GM12801 (cell line): ENCODE results near the gene TCERG1L.

Experiments
- TF ChIP-seq, protein P1 (sequence below): IDR thresholded peaks from one replicate; pipeline ENCODE4 v1.5.1; 2011; ENCODE audit warnings: control low read depth; ENCODE audit not compliant: insufficient read length; ENCODE audit errors: extremely low read depth

The TCERG1L gene

DNA sequence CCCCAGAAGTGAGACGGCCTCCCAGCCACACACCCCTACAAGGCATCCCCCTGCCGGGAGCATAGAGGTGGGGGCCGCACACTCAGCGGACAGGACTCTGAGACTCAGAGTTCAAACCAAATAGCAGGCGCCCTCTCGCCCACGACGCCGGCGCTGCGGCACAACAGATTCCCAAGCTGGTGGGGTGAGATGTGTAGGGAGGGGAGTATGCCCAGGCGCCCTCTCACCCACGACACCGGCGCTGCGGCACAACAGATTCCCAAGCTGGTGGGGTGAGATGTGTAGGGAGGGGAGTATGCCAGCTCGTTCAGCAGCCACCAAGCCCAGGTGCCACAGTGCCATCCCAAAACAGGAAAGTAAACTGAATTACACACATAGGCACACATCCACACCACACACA, 64.7 kb downstream of the TCERG1L start:
- TF ChIP-seq, protein P1, sequence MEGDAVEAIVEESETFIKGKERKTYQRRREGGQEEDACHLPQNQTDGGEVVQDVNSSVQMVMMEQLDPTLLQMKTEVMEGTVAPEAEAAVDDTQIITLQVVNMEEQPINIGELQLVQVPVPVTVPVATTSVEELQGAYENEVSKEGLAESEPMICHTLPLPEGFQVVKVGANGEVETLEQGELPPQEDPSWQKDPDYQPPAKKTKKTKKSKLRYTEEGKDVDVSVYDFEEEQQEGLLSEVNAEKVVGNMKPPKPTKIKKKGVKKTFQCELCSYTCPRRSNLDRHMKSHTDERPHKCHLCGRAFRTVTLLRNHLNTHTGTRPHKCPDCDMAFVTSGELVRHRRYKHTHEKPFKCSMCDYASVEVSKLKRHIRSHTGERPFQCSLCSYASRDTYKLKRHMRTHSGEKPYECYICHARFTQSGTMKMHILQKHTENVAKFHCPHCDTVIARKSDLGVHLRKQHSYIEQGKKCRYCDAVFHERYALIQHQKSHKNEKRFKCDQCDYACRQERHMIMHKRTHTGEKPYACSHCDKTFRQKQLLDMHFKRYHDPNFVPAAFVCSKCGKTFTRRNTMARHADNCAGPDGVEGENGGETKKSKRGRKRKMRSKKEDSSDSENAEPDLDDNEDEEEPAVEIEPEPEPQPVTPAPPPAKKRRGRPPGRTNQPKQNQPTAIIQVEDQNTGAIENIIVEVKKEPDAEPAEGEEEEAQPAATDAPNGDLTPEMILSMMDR, result no peak

DNA sequence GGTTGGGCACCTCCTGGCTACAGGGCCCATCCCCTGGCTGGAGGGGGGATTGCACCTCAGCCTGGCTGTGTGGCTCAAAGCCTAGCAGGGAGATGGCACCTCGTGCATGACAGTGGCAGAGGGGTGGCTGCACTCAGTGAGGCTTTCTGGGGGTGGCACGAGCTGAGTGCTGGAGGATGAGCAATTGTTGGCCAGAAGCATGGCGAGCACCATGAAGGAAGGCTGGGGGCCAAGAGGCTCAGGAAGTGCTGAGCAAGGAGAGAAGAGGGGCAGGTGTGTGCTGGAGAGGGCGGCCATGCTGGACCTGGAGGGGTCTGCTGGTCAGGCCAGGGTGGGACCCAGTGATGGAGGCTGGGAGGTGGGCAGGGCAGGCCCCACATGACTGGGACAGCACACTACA, 65.4 kb downstream of the TCERG1L start:
- TF ChIP-seq, protein P1, result no peak

DNA sequence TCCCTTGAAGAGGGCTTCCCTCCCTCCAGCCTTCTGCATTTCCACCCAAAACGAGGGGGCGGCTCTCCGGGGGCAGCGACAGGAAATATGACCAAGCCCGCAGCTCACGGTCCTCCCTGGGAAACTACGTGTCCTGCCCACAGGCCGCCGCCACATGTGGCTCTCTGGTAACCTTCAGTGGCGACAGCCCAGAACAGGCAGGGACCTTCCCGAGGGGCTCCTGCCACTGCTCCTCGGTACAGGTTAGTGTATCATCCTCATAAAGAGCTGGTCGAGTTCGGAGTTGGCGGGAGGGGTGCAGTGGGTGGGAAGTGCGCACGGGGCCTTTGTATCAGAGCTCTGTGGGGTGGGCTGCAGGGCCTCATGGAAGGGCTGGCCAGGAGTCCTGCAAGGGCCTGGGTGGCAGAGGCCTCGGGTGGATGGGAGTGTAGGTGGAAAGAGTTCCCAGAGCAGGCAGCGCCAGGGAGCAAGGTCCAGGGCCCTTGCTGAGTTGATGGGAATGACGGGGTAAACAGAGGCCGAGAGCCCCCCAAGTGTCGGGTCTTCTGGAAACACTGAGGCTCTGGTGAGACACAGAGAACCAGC, 66.0 kb downstream of the TCERG1L start:
- TF ChIP-seq, protein P1, result no peak

DNA sequence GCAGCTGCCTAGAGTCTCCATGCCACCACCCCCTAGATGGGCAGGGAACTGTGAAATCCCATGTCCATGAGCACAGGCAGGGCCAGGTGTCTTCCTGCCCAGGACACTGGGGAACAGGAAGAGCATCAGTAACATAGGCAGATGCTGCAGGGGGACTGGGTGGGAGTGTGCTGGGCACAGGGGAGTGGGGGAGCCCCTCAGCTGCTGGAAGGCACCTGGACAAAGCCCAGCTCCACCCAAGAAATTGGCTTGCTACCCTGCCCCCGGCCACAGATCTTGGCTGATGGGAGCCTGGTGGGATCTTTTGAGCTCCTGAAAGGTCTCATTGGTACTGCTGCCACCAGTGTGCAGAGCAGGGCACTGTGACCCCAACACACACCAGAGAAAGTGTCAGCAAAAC, 66.7 kb downstream of the TCERG1L start:
- TF ChIP-seq, protein P1, result no peak

DNA sequence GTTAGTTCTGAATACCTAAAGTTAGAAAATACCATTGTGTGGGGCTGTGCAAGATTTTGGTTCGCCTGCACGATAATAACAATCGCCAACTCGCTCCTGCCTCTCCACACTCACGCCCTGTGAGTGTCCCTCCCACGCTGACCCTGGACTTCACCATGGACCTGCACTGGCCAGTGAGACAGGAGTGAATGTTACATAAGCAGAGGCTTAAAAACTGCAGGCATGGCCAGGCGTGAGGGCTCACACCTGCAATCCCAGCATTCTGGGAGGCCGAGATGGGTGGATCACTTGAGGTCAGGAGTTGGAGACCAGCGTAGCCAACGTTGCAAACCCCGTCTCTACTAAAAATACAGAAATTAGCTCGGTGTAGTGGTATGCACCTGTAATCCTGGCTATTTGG, 68.4 kb downstream of the TCERG1L start:
- TF ChIP-seq, protein P1, result no peak

DNA sequence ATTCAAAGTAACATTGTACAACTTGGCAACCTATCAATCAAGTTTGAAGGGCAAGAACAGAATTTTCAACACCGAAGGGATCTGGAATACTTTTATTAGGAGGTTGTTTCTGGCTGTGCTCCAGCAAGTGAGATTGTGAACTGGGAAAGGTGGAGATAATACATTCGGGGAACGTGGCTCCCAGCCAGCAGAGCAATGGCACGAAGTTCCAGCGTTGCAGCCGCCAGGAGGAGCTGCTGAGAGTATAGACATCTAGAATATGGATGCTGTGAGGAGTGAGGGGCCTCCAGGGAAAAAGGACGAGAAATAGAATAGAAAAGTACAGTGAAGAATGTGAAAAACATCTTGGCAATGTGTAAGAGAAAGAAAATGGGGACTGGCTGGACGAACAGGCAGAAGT, 69.5 kb downstream of the TCERG1L start:
- TF ChIP-seq, protein P1, result no peak

DNA sequence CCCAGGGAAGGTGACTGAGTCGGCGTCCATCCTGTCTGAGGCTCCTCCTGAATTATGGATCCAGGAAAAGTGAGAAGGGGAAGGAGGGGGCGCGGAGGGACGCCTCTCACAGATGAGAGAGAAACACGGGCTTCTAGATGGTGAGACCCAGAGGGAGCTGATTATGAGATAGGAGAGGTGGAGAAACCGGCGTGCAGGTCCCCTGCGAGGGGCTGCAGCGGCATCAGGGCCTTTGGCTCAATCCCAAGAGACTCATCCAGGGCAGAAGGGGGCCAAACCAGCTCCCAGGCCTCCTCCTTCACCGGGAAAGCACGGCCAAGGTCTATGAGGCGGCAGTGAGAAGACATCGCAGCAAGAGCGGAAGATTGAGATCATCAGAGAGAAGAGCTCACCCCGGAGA, 70.8 kb downstream of the TCERG1L start:
- TF ChIP-seq, protein P1, result no peak
